IPS DF 4.7 (cell line): ENCODE data around the gene GSDMA.

ENCODE experiments used
- DNase-seq: peaks from one replicate; pipeline ENCODE4 v3.0.0-alpha.2; 2013; ENCODE audit warnings: low spot score; ENCODE audit errors: extremely low read depth

The GSDMA gene

DNA sequence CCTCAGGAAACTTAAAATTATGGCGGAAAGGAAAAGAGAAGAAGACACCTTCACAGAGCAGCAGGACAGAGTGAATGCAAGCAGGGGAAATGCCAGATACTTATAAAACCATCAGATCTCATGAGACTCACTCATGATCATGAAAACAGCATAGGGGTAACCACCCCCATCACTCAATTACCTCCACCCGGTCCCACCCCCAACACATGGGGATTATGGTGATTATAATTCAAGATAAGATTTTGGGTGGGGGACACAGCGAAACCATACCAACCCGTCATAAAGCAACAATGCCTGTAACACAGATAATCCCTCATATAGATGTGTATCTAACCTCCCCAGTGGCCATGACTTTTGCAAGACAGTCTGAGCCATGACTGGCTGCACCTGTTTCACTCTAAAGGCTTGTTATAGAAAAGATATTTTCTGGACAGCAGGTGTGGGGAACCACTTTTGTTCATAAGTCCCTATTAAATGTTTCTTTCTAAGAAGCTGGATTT lies 7.0 kb upstream of the GSDMA start:
- no peak for DNase-seq

DNA sequence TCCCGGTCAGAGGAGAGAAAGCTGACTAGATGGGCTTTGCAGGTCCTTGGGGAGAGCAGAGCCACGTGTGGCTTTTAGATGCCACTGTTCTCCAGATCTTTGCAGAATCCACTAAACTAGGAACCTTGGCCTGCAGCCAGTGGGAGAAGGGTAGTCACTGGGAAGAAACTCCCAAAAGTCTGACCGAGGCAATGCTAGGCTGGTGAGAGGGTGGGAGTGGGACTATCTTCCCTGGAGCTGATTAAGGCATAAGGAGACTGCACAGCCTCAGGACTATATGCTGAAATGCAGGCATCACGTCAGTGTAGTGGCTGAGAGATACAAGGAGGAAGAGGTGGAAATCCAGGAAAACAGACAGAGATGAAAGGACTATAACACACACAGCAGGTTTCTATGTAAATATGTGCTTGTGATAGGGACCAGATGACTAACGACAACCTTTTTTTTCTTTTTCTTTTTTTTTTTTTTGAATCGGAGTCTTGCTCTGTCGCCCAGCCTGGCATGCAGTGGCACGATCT lies 2.2 kb upstream of the GSDMA start:
- DNase-seq, result no peak

DNA sequence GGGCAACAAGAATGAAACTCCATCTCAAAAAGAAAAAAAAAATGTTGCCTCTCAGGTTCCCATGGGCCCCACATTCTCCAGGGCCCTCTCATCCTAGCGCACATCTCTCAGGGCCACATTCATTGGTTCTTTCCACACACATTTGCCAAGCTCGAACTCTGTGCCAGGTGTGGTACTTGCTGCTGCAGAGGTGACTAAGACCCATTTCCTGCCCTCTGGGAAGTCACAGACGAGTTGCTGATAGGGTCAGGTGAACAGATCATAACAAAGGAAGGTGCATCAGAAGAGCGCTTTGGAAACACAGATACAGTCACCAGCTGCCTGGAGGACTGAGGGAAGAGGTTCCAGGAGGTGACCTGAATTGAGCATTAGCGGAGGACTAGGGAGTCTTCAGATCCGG lies 1.0 kb downstream of the GSDMA start:
- no peak for DNase-seq

DNA sequence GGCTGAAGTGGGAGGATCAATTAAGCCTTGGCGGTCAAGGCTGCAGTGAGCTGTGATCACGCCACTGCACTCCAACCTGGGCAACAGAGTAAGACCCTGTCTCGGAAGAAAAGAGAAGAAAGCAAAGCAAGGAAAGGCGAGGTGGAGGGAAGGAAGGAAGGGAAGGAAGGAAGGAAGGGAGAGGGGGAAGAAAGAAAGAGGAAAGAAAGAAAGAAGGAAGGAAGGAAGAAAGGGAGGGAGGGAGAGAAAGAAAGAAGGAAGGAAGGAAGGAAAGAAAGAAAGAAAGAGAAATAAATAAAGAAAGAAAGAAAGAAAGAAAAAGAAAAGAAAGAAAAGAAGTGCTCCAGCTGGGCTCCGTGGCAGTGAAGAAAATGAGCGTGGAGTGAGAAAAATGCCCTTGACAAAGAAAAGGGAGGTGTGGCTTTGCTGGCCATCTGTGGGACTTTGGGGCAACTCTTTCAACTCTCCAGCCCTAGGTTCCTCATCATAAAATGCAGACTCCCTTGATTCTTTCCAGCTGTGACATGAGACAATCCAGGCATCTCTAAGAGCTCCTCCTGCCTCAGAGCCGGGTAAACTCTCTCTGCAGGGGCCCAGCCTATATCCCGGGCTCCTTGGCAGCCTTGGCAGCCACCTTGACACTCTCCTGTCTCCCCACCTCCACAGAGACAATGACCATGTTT lies 2.4 kb downstream of the GSDMA start:
- no peak for DNase-seq

DNA sequence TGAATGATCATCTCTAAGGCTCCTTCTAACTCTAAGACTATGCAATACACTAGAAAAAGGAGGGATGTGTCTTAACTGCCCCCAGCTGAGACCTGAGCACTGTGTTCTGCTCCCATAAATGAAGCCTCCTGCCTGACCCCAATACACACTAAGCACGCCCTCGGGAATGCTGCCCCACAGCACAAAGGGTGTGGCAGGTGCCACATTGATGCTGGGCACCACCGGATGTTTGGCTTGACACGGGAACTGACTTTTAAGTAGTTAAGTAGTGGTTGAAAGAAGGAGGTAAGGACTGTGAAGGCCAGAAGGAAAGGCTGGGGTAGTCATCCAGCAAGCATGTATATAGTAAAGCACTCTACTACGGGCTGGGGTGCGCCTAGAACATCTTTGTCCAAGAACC lies 4.0 kb downstream of the GSDMA start:
- DNase-seq, result no peak

DNA sequence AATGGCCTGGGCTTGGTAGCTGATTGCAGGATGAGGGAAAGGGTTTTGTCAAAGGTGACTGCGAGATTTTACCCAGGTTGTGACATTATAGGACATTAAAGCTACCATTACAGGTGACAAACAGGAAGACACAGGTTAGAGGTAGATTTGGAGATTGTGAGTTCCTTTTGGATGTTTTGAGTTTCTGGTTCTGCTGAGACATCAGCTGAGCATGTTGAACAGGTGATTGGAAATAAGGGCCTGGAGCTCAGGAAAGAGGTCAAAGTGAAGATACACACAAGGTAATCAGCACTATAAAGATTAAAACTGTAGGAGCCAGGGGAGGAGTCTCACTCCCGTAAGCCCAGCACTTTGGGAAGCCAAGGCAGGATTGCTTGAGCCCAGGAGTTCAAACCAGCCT lies 6.0 kb downstream of the GSDMA start:
- no peak for DNase-seq

DNA sequence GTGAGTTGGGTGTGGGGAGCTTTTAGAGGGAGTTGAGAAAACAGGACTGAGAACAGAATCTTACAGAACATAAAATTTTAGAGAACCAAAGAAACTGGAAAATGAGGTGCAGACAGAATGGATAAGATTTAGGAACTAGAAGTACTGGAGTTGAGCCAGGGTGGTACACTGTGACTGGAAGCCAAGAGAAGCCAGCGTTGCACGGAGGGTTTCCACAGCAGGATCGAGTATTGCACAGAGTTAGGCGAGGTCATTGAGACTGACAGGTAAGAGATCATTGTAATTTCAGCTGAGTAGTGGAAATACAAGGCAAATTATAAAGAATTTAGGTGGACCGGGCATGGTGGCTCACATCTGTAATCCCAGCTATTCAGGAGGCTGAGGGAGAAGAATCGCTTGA lies 6.6 kb downstream of the GSDMA start:
- no peak for DNase-seq

DNA sequence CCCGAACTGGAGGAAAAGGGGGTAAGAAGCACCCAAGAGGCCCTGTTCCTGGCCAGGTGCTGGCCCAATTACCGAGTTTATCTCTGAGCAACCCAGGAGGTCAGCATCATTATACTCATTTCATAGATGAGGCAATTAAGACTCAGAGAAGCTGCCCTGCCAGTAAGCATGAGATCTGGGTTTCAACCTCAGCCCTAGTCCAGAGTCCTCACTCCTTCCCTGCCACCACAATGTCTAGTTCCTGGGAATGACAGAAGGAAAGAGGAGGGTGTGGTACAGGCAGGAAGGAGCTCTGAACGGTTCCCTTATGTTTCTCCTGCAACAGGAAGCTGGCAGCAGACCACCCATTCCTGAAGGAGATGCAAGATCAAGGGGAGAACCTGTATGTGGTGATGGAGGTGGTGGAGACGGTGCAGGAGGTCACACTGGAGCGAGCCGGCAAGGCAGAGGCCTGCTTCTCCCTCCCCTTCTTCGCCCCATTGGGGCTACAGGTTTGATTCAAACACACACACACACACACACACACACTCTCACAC lies 7.4 kb downstream of the GSDMA start:
- DNase-seq, result no peak

DNA sequence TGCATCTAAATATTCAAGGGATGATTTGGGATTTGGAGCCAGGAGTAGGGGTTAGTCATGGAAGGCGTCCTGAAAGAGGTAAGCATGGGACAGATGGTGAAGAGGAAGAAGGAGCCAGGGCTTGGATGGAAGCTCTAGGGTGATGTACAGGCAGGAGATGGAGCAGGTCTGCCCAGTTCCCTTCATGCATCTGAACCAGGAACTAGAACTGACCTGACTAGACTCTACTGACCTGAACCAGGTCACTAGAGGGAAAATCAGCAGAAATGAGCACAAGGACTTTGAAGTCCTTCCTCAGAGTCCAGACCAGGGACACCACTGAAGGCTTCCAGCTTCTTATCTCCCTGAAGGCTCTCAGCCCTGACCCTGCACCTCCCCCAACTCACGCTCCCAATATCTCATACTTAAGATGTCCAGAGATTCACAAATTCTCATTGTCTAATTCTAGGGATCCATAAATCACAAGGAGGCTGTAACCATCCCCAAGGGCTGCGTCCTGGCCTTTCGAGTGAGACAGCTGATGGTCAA lies 8.3 kb downstream of the GSDMA start:
- DNase-seq, result no peak

DNA sequence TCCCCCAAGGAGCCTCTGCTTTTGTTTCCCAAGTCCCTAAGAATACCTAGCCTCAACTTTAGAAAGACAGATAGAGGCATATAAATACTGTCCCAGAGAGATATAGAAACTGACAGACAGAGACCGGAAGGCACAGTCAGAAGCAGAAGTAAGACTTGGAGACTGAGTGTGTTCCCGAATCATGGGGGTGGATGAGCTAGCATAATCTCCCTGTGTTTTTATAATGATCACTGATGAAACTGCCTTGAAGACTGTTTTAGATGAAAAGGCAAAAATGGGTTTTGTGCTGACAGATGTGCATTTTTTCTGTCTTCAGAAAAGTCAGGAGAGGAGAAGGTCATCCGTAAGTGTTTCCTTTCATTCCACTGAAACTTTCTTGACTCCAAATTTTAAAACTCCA lies 9.5 kb downstream of the GSDMA start:
- DNase-seq, result no peak

DNA sequence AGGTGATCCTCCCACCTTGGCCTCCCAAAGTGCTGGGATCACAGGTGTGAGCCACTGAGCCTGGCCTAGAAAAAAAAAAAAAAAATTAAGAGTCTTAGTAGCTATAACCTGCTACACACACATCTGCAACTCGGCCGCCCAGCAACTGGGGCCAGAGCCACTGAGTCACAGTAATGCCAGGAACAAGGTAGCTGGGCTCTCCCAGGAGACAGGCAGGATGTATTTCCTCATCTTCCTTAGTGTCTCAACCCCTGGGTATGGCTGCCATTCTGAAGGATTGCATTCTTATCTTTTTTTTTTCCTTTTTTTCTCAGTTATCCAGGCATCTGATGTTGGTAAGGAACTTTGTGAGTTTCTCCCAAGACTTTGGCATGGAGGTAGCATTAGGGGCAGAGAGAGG lies 10.7 kb downstream of the GSDMA start:
- no peak for DNase-seq

DNA sequence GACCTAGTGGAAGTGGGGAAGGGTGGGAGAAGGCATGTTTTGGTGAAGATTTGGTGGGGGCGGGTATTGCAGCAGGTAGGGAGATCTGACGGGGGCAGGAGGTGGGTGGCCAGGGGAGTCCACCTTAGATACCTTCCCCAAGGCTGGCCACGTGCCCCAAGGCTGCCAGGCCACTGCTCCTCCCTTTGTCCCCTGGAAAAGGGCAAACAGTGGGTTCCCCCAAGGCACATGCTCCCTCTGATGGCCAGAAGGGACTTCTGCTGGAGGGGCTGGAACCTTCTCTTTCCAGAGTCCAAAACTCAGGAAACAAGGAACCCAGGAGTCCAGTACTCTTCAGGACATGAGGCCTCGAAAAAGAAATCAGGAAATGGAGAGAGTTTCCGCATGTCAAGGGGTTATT lies 11.6 kb downstream of the GSDMA start:
- no peak for DNase-seq

DNA sequence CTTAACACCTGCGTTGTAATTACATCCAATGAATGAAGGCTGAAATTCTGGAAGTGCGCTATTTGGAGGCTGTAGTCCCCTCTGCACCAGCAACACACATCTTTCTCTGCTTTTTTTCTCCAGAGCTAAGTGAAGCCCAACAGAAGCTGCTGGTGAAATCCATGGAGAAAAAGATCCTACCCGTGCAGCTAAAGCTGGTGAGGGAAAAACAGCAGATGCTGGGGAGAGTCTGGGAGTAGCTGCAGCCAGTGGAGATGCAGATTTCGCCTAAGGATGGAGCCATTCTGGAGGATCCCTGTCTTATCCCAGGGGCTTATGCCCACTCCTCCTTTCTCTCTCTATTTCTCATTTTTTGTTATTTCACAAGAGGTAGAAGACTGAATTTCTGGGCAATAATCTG lies 13.0 kb downstream of the GSDMA start:
- DNase-seq, result no peak

DNA sequence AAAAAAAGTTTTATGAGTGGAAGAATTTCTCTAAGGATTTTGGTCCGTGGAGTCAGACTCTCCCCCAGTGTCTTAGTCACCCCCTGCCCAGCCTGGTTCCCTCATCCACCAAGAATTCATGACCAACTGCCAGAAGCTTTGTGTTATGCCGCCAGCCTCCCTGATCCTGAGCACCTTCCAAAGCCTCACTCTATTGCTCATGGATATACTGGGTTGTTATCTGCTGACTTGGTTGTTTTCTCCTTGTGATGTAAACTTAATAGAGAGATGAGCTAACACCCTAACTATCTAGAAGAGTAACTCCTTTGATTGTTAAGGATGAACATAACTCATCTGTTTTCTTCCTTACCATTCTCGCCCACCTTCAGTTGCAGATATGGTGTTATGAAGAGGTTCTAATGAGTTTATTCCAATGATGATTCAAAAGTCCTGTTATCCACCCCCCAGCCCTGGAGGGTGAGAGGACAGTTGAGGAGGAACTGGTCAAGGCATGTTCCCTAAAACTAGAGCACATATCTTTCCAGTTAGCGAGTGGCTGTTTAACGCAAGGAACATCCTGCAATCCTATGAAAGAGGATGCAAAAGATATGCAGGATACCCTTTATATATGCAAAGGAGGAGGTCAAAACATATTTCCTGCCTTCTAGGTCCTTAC lies 16.3 kb downstream of the GSDMA start:
- no peak for DNase-seq

DNA sequence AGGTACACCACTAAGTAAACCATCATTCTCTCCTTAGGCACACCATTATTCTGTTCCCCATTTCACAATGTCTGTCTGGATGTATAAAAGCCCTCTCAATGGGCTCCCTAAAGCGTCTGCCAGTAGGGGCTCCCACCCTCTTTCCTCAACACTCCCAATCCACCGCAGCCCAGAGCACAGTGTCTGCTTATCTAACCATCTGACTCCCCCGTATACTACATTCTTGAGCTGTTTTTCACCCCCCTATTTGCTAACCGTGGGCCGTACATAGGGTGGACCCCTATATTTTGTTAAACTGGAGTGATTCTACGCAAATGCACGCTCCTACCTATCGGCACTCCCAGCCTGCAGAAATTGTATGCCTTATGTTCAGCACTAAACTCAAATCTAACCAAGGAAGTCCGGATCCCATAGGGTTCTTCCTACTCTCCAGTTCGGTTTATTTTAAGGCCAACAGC lies 17.1 kb downstream of the GSDMA start:
- DNase-seq, result no peak

DNA sequence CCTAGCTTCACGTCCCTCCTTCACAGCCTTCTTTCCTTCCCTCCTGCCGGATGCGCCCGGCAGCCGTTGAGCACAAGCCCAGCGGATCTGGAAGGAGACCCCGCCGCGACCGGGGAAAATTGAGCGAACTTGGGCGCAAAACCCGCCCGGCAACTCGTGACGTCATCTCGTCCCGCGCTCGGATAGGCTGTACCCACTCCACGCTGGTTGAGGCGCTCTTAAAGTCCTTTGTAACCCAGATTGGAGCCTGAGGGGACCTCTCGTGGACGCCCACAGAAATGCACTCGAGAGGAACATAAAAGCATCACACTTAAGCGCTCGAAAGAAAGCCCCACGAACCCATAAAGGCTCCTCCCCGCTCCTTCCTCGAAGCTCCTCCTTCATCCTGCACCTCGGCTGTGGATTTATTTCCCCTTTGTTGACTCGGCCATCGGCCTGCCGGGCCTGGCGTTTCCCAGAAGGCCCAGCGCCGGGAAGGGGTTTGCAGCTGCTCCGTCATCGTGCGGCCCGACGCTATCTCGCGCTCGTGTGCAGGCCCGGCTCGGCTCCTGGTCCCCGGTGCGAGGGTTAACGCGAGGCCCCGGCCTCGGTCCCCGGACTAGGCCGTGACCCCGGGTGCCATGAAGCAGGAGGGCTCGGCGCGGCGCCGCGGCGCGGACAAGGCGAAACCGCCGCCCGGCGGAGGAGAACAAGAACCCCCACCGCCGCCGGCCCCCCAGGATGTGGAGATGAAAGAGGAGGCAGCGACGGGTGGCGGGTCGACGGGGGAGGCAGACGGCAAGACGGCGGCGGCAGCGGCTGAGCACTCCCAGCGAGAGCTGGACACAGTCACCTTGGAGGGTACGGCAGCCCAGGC lies 17.8 kb downstream of the GSDMA start, which contains the start of gene PSMD3:
PSMD3 (plus strand) TSS at position 457 of the 856 bp plus-strand sequence; CDS start at position 621, 164 bp downstream.
- DNase-seq, result peak; percentile 98

DNA sequence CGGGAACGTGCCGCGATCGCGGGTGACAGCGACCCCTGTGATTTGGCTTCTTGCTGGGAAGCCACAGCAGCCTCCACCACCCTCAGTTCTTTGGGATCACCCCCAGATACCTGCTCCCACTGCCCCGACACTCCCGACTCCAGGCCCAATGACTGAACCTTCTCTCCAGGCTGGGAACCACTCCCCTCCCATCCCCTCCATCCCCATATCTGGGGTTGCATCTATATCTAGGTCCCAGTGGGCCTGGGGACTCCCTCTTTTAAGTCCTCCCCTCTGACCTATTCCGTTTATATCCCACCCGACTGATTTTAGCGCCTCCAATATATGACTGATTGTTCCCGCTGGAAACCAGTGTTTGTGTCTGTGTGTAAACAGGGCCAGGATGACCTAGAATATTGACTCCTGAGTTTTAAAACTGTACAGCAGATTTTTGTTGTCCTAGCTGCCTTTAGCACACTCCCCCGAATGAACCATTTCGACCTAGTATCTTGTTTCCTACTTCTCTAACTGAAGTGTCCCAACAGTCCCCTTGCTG lies 18.5 kb downstream of the GSDMA start:
- DNase-seq, result no peak

DNA sequence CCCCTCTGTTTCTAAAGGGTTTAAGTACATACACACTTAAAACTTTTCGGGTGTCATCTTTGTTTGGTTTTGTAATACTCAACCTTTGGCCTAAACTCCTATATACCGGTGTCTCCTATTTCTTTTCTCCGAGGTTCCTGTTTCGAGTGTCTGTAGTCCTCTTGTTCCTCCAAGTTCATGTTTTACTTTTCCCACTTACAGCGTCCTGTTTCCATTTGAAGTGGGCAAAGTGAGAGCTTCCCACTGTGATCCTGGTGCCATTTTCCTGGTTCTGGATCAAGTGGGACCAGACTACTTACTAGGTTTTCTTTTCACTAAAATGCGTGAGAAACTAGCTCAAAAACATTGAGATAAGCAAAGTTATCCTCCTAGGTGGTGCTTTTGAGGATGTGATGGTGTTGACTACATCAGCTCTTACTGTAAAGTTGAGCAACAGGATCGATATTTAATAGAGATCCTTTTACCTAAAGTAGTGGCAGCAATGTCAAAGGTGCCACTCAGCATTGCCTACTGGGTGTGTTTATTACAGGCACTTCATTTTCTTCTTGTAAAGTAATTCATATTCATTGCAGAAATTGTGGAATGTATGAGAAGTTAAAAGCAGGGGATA lies 19.1 kb downstream of the GSDMA start:
- no peak for DNase-seq

DNA sequence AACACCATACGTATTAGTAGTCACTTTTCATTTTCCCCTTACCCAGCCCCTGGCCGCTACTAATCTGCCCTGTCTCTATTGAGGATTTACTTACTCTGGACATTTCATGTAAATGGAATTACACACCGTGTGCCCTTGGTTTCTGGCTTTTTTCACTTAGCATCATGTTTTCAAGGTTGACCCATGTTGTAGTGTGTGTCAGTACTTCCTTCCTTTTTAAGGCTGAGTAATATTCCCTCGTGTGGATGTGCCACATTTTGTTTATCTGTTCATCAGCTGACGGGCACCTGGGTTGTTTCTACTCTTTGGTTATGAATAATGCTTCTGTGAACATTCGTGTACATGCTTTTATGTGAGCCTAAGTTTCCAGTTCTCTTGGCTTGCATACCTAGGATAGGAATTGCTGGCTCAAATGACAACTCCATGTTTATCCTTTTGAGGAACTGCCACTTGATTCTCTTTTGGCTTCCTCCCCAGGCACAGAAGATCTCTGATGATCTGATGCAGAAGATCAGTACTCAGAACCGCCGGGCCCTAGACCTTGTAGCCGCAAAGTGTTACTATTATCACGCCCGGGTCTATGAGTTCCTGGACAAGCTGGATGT lies 25.5 kb downstream of the GSDMA start:
- no peak for DNase-seq

DNA sequence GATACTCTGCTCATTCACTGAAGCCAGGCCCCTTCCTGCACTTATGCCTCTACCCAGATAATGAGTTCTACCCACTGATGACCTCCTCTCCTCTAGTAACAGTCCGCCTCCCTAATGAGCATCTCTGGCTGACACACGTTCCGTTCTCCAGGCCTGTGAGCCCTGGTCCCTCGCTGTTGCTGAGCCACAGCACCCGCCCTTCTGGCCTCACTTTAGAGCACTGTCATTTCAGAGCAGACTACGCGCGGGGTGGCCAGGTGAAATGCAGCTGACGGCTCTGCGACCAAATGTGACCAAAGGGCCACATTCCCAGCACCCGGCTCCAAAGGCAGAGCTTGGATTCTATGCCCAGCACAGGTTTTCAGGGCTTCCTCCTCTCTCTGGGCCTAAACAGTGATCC lies 31.6 kb downstream of the GSDMA start:
- no peak for DNase-seq
